Activated CD4-positive, alpha-beta T cell treated with anti-CD3 and anti-CD28 coated beads, Interleukin-2, amount 50 U/mL, for 1 hour (primary cell): ENCODE measurements around the gene GTF3C5.
"Not testable (repeated sequence)": the region's sequence is repeated elsewhere in the genome, so short reads cannot be mapped to it uniquely, and the experiment has no call there.

Source experiments
- DNase-seq: peaks from one replicate; pipeline ENCODE4 v3.0.0-alpha.2; 2020

GTF3C5 gene

GRCh38 chr9:132997591-132997990, 33.2 kb upstream of the GTF3C5 start:
- no peak for DNase-seq

GRCh38 chr9:132998221-132998620, 32.6 kb upstream of the GTF3C5 start:
- not testable (repeated sequence) for DNase-seq

GRCh38 chr9:132998831-132999635, 31.8 kb upstream of the GTF3C5 start:
- no peak for DNase-seq

GRCh38 chr9:133002147-133003070, 28.4 kb upstream of the GTF3C5 start:
- no peak for DNase-seq

- no peak for DNase-seq
Measured at GRCh38 chr9:133003071-133003461, 27.7 kb upstream of the GTF3C5 start.

DNA sequence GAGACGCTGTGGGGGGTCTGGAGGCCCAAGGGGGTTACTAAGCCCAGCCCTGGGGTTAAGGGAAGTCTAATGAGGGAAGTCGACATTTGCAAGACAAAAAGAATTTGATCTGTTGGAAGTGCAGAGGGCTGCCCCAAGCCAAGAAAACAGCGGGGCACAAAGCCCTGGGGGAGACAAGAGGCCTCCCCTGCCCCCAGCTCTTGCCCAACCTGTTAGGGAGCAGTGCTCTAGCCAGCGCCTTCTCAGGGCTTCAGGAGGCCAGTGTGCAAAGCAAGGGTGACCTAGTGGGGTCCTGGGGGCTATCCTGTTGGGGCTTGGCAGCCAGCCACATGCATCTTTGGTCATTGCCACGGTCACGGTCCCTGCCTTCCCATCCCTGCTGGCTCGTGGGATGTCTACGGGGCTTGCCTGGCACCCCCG, 27.1 kb upstream of the GTF3C5 start:
- no peak for DNase-seq

GRCh38 chr9:133004091-133004998, 26.5 kb upstream of the GTF3C5 start:
- DNase-seq = no peak

DNA sequence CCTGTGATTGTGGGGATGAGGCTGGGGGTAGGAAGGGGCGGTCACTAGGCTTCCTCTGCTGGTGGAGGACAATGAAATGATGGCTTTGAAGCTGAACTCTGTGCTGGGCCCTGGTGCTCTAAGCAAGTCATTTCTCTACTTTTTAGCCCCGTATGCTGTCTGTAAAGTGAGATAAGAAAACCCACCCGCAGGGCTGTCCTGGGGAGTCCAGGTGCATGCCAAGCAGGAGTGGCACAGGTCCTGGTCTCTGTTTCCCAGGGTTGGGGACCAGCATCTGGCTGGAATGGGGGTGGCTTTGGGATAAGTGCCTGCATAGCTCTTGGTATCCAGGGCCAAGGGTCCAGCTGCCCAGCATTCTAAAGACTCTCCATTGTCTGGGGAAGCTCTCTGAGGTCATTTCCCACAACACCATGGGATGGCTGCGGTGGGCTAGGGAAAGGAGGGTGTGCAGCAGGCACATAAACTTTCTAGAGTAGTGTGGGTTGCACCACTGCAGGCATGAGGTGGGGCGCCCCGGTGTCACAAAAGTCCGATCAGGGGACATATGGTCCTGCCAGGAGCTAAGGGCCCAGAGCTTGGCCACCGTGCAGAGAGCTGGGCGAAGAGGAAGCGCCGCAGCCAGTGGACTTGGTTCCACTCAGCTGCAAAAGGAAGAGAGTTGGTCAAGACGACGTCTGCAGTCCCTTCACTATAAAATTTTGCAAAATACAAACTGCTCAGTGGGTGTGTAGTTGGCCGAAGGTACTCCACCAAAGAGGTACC, 25.6 kb upstream of the GTF3C5 start:
- no peak for DNase-seq

DNA sequence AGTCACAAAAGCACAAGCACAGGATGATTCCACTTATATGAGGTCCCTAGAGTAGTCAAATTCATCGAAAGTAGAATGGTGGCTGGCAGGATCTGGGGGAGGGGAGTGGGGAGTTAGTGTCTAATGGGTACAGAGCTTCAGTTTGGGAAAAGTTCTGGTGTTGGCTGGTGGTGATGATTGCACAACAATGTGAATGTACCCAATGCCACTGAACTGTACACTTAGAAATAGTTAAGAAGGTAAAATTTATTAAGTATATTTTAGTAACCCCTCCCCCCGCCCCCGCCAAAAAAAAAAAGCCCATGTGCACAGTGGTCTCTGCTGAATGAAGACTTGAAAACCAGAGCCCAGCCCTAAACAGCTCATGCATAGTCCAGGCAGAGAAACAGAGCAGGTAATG, 24.8 kb upstream of the GTF3C5 start:
- no peak for DNase-seq

DNA sequence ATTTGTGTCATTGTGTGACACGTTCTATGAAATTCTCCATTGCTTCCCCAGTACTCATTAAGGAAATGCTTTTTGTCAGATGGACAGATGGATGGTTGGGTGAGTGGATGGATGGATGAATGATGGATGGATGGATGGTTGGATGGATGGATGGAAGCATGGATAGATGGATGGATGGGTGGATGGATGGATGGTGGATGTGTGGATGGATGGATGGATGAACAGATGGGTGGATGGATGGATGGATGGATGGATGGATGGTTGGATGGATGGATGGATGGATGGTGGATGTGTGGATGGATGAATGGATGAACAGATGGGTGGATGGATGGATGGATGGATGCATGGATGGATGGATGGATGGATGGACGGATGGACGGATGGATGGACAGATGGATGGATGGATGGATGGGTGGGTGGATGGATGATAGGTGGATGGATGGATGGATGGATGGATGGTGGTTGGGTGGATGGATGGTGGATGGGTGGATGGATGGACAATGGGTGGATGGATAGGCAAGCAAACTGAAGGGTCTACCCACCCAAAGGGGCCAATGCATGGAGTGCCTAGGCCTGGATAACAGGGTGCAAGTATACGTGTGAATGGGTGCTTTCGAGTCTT, 24.0 kb upstream of the GTF3C5 start:
- no peak for DNase-seq

- no peak for DNase-seq
Measured at GRCh38 chr9:133008406-133008805, 22.4 kb upstream of the GTF3C5 start.

GRCh38 chr9:133008824-133009223, 22.0 kb upstream of the GTF3C5 start:
- DNase-seq = no peak

- no peak for DNase-seq
Measured at GRCh38 chr9:133009906-133010582, 20.8 kb upstream of the GTF3C5 start.

- no peak for DNase-seq
Measured at GRCh38 chr9:133014696-133015095, 16.1 kb upstream of the GTF3C5 start.

- DNase-seq = peak; percentile 11
Measured at GRCh38 chr9:133023117-133023890, 7.5 kb upstream of the GTF3C5 start.

GRCh38 chr9:133026426-133026825, 4.4 kb upstream of the GTF3C5 start:
- DNase-seq = no peak

GRCh38 chr9:133027134-133027533, 3.7 kb upstream of the GTF3C5 start:
- no peak for DNase-seq

DNA sequence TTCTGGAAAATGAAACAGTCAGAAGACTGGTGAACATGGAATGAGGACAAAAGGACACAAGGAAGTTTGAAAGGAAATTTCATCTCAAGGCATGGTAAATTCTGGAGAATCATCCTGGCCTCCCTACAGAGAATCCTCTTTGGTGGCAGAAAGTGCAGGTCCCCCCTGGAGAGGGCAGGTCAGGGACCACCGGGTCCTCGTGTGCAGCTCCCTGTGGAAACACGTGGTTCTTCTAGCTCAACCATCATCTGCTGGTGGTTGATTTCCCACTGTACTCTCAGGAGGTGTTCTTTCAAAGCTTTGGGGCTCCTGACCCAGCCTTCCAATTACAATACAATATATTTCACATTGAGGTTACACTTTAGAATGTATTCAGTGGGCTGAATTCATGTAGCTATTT, 2.6 kb upstream of the GTF3C5 start:
- no peak for DNase-seq

- no peak for DNase-seq
Measured at GRCh38 chr9:133029994-133030316, 842 bp upstream of the GTF3C5 start.

DNA sequence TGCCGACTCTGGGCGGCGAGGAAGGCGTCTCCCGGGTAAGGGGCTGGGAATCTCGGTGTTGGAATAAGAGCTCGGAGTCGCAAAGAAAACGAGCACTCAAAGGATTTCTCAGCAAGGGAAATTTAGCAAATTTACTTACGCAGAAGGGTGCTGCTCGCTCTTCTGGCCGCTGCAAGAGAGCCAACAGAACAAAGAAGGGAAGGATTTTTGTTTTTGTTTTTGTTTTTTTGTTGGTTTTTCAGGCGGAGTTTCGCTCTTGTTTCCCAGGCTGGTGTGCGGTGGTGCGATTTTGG, 279 bp downstream of the GTF3C5 start:
- DNase-seq = no peak

- DNase-seq = no peak
Measured at GRCh38 chr9:133031496-133031911, 707 bp downstream of the GTF3C5 start.
